ENCODE results near the gene LRRC49.
"Not testable (repeated sequence)": the region's sequence is repeated elsewhere in the genome, so short reads cannot be mapped to it uniquely, and the experiment has no call there.

Gene LRRC49

DNA sequence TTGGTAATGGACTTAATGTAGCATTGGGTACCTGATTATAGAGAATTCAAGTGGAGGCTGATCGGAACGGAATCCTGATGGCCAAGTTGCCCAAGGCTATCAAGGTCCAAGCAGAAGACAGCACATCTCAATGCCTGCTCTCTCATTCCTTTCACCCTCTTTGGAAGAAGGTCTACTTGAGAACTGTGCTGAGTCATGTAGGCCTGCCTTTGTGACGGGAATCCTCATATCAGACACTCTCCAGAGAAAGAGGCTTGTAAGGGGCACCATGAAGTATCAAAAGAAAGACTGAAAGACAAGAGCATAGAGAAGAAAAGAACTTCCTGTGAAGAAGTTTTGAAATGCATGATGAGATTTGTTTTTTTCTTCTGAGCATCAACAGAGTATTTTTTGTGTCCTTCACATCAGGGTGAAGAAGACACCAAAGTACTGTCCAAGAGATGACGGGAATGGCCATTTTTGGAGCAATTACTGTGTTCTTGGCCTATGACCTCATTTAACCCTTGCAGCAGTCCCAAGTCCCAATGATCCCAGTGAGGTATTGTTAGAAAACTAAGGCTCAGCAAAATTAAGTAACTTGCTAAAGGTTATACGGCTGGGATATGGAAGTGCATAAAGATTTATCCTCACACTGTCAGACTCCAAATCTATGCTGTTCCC is 25.5 kb upstream of the LRRC49 start:
- DNase-seq (ENCODE audit: low read depth, low spot score), result no peak

DNA sequence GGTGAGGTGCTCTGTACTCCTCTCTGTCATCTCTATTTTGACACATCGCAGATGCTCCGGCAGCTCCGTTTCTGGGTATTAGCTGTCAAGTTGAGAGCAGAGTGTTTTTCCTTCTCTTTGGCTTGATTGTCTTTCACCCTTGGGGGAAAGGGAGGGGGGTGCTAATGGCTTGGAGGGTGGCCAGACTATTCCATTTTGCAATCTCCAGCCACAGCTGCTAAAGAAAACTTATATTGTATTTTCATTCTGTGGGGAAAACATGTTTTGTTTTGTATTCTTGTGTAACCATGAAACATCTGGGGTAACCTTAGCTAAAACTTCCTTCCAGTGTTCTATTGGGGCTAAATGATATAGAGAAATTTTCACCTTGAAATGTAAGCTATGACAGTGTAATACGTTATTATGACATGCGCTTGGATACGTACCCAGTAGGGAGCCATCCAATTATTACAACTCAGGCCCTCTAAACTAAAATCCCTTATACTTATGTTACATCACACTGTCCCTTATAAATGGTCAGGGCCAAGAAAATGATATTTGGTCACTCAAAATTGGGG is 24.6 kb upstream of the LRRC49 start:
- no peak for DNase-seq (ENCODE audit: low read depth, low spot score)

- no peak for DNase-seq (ENCODE audit: low read depth, low spot score)
Measured at GRCh38 chr15:70869346-70869745, 23.3 kb upstream of the LRRC49 start.

DNA sequence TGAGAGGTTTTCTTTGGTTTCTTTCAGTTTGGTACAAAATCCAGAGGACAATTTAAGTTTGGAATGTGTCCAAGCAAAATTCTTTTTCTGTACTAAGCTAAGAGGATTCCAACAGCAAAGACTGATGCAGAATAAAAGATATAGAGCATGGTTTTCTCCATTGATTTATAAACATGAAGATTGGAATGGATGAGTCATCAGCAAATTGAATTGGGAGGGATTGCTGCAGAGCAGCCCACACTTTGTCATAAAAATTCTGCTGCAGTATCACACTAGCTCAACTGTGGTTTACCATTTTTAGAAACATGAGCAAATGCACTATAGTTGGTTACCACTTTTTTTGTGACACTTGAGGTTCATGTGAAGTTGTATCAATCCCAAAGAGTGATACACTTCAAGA is 22.6 kb upstream of the LRRC49 start:
- no peak for DNase-seq (ENCODE audit: low read depth, low spot score)

DNA sequence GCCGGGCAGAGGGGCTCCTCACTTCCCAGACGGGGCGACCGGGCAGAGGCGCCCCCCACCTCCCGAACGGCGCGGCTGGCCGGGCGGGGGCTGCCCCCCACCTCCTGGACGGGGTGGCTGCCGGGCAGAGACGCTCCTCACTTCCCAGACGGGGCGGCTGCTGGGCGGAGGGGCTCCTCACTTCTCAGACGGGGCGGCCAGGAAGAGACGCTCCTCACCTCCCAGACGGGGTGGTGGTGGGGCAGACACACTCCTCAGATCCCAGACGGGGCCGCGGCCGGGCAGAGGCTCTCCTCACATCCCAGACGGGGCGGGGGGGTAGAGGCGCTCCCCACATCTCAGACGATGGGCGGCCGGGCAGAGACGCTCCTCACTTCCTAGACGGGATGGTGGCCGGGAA is 21.1 kb upstream of the LRRC49 start:
- not testable (repeated sequence) for DNase-seq (ENCODE audit: low read depth, low spot score)

DNA sequence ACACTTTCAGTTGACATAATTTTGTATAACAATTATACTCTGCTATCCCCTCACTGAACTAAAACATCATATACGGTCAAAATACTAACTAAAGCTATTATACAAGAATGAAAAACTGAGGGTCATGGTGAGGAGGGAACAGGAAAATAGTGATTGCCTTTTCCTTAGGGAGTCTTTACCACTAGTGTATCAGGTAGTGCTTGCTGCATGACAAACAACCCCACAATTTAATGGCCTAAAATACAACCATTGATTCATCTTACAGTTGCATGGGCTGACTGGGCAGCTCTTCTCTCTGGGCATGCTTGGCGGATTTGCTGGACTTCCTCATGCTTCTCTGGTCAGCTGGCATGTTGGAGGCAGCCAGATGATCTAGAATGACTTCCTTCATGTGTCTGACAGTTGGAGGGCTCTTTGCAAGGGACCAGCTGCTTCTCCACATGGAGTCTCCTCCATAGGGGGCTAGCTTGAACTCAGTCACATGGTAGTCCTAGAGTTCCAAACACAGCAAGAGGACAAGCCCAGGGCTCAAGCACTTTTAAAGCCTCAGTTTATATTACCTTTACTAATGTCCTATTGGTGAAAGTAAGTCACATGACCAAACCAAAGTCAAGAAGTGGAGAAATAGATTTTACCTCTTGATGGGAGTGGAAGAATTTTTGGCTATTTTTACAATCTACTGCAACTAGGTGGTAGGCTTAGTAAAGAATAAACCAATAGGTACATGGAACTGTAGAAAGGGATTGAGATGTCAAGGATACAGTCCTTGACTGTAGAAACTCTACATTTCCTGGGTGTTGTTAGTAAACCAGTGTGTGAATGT is 19.2 kb upstream of the LRRC49 start:
- DNase-seq (ENCODE audit: low read depth, low spot score), result no peak

GRCh38 chr15:70875001-70875782 is 17.4 kb upstream of the LRRC49 start:
- DNase-seq (ENCODE audit: low read depth, low spot score), result no peak

DNA sequence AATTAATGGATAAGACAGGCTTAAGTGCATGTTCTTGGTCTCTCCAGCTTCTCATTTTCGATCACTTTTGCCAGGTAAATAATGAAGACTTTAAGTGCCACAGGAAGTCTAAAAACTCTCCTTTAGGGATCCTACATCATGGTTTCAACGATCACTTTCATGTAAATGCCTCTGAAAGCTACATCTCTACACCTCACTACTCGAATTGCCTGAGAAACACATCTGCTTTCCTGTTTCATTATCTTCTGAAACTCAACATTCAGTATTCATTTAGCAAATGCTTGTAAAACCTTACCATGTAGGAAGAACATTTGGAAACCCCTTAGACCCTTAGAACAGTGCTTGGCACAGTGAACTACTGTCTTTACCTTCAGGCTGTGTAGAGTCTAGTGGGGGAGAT is 16.6 kb upstream of the LRRC49 start:
- no peak for DNase-seq (ENCODE audit: low read depth, low spot score)

DNA sequence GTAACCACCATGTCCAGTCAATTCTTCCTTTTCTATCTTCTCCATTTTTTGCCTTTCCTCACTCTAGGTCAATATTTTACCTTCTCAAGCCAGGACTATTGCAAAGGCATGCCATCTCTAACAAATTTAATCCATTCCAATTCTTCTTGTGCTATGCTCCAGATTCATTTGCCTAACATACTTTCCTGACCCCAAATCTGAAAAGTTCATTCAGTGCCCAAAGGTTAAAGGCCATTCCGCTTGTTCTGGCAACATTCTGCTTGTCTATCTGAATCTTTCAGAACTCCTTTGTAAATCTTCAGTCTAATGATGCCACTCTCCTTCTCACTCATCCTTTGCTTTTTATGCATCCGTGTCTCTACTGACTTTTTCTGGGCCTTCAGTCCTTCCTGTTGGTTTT is 15.9 kb upstream of the LRRC49 start:
- DNase-seq (ENCODE audit: low read depth, low spot score), result no peak

- no peak for DNase-seq (ENCODE audit: low read depth, low spot score)
Measured at GRCh38 chr15:70879401-70879800, 13.2 kb upstream of the LRRC49 start.

DNA sequence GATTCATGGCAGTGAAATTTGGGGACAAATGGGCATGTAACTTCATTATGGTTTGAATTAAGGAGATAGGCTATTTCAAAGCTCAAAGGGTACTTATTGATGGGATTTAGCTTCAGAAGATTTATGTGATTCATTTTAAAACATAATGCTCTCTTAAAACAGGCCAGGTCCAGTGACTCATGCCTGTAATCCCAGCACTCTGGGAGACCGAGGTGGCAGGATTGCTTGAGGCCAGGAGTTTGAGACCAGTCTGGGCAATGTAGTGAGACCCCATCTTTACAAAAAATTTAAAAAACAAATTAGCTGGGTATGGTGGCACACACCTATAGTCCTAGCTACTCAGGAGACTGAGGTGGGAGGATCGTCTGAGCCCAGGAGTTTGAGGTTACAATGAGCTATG is 11.8 kb upstream of the LRRC49 start:
- DNase-seq (ENCODE audit: low read depth, low spot score), result no peak

- no peak for DNase-seq (ENCODE audit: low read depth, low spot score)
Measured at GRCh38 chr15:70882361-70882760, 10.3 kb upstream of the LRRC49 start.

DNA sequence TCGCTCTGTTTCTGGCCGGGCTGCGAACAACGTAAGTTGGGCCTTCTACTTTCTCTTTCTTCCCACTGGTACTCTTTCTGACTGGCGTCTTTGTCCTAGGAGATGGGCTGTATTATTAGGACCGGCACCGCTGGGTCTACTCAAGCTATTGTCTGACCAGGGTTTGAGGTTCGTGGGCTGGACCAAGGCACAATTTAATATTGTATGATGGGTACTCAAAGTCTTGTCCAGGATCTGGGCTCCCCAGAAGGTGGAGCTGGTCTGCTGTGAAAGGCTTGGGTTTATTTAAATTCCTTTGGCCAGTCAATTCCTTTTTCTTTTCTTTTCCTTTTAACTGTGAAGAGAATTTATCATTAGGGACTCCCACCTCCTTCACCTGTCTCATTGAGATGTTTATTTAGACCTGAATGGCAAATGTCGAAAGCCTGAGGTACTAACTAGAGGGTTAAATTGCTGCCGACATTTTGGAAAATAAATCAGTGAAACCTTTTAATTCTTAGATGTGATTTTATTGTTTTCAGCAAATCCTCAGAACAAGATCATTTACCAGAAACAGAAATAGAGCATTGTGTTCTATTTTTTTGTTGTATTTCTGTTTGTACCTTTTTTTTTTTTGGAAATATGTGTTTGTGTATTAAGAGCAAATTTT is 410 bp downstream of the LRRC49 start:
- peak; percentile 40 for DNase-seq (ENCODE audit: low read depth, low spot score)

DNA sequence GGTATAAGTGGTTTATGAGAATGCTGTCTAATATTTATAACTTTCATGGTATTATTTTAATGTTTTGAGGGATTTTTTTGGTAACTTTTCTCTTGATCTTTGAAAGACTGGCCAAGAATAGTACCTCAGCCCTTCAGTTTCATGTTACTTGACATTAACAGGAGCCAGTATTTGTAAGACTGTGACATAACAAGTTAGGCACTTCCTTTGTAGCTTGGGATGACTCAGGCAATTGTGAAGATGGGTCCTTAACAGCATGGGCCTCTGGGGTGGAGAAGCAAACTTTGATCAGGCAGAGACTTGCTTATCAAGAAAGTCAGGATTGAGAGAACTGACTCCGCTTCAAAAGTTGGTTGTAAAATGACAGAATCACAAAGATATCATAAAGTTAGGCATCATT is 9.5 kb downstream of the LRRC49 start:
- DNase-seq (ENCODE audit: low read depth, low spot score), result no peak

DNA sequence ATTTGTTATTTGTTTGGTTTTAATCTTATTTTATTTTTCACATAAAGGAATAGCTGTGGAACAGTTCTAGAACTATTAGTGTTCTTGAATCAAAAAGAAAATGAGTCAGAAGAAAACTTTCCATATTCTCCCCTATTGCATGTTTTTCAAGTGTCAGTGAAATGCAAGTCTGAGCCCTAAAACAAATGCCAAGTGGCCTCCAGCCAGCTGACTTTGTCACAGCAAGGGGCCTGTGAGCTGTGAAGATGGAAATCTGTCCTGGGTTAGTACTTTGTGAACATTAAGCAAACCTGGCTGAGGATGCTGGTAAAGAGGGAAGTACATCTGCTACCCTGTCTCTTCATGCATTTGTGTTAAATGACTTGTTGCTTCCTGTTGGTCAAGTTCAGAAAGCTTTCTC is 14.2 kb downstream of the LRRC49 start:
- no peak for DNase-seq (ENCODE audit: low read depth, low spot score)

DNA sequence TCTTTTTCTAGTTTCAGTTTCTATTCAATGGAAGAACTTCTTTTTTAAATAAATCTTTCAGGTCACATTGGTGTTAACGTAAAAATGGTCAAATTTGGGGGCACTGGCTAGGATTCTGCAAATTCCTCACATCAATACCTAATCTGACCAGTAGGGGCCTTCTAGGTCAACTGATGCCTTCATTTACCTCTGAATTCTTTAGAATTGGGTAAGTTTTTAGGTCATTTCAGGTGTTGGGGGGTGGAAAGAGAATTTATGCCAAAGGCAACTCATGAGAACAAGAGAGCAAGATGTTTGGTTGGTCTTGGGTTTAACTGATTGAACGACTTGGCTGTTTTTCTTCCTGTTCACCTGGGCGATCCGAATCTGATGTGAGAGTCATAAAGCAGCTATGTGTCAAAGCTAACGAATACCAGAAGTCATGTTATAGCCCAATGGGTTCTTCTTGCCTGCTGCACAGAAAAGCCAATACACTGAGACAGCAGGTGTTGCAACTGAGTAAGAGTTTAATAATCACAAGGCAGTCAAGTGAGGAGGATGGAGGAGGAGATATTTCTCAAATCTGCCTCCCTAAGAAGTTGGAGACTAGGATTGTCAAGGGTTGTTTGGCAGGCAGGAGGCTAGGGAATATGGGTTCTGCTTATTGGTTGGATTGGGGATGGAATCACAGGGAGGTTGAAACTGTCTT is 15.3 kb downstream of the LRRC49 start:
- no peak for DNase-seq (ENCODE audit: low read depth, low spot score)

DNA sequence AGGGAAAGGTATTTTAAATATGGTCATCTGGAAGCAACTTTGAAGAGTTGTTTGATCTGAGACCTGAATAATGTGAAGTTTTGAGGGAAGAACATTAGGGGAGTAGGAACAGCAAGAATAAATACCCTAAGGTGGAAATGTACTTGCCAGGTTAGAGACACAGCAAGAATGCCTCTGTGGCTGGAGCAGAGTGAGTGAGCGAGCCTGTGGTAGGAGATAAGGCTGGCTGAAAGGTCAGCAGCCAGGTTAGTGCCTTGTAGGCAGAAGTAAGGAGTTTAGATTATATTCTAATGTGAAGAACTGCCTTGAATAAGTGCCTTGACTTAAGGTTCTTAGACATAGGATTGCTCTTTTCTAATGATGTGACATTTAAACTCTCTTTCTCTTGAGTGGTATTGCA is 18.3 kb downstream of the LRRC49 start:
- DNase-seq (ENCODE audit: low read depth, low spot score), result no peak

GRCh38 chr15:70912187-70912586 is 19.6 kb downstream of the LRRC49 start:
- no peak for DNase-seq (ENCODE audit: low read depth, low spot score)

GRCh38 chr15:70916531-70916930 is 23.9 kb downstream of the LRRC49 start:
- DNase-seq (ENCODE audit: low read depth, low spot score), result no peak

DNA sequence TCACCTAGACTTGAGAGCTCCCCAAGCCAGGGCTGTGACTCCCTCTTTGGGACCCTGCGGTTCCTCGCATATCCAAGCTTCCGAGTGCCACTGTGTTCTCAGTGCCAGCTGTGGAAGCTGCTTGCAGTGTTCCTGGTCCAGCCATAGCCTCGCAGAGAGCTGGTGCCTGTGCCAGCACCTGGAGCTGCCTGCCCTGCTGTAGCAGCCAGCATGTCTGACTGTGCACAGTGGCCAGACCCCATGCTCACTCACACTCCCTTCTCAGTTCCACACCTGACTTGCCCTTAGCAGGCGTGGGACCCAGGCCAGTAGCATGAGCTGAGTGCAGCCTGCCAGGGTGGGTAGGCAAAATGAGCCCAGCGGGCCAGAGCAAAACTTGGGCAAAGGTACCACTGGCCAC is 25.3 kb downstream of the LRRC49 start:
- DNase-seq (ENCODE audit: low read depth, low spot score), result no peak

Data from brain pericyte (primary cell).